Loucy (cell line): Measurements from ENCODE around the gene LRRC28.

ENCODE experiments used
- H2AFZ ChIP-seq: fragments of 200-600 bp; sonication (generic); 2 replicates; pipeline ENCODE4 v1.6.0; 2016; ENCODE audit warnings: antibody characterized with exemption, mild to moderate bottlenecking, low read length, moderate library complexity
- H3F3A ChIP-seq: fragments of 200-600 bp; 2 replicates; pipeline ENCODE4 v1.6.0; 2016; ENCODE audit warnings: antibody characterized with exemption, low read depth, mild to moderate bottlenecking
- H3K27me3 ChIP-seq: fragments of 200-600 bp; sonication (generic); 2 replicates; pipeline ENCODE4 v1.6.1; 2014; ENCODE audit warnings: low read length, mild to moderate bottlenecking; ENCODE audit not compliant: insufficient read depth, poor library complexity, severe bottlenecking
- H3K36me3 ChIP-seq: fragments of 200-600 bp; sonication (generic); 2 replicates; pipeline ENCODE4 v1.6.1; 2016; ENCODE audit warnings: low read length; ENCODE audit not compliant: insufficient read depth
- H3K4me1 ChIP-seq: fragments of 200-600 bp; sonication (generic); 2 replicates; pipeline ENCODE4 v1.5.1; 2014; ENCODE audit warnings: low read length, mild to moderate bottlenecking; ENCODE audit not compliant: insufficient read depth, poor library complexity, severe bottlenecking
- H3K4me2 ChIP-seq: fragments of 200-600 bp; sonication (generic); 2 replicates; pipeline ENCODE4 v1.6.0; 2014; ENCODE audit warnings: antibody characterized with exemption, low read length, low read depth, mild to moderate bottlenecking; ENCODE audit not compliant: poor library complexity, severe bottlenecking
- H3K4me3 ChIP-seq: fragments of 200-600 bp; sonication (generic); 2 replicates; pipeline ENCODE4 v1.5.1; 2014; ENCODE audit warnings: low read length, mild to moderate bottlenecking, mixed read lengths; ENCODE audit not compliant: poor library complexity, severe bottlenecking
- H3K79me2 ChIP-seq: fragments of 200-600 bp; sonication (generic); 2 replicates; pipeline ENCODE4 v1.6.1; 2014; ENCODE audit warnings: low read length; ENCODE audit not compliant: insufficient read depth
- H3K9ac ChIP-seq: fragments of 200-600 bp; sonication (generic); 2 replicates; pipeline ENCODE4 v1.6.0; 2014; ENCODE audit warnings: mild to moderate bottlenecking, low read depth, low read length, moderate library complexity; ENCODE audit not compliant: poor library complexity, severe bottlenecking
- H3K9me2 ChIP-seq: fragments of 200-600 bp; sonication (generic); replicated peaks from 2 replicates; pipeline ENCODE4 v1.6.1; 2016; ENCODE audit warnings: low read depth, low read length, mixed read lengths
- H3K9me3 ChIP-seq: fragments of 200-600 bp; sonication (generic); 2 replicates; pipeline ENCODE4 v1.6.1; 2014; ENCODE audit warnings: mild to moderate bottlenecking, antibody characterized with exemption, low read length, low read depth; ENCODE audit not compliant: insufficient read depth
- H4K20me1 ChIP-seq: fragments of 200-600 bp; sonication (generic); 2 replicates; pipeline ENCODE4 v1.6.0; 2014; ENCODE audit warnings: antibody characterized with exemption, low read length, mild to moderate bottlenecking; ENCODE audit not compliant: insufficient read depth, poor library complexity, severe bottlenecking
- EZH2phosphoT487 ChIP-seq: fragments of 200-600 bp; IDR thresholded peaks from 2 replicates; pipeline ENCODE4 v1.6.1; 2018; ENCODE audit warnings: antibody characterized with exemption, mild to moderate bottlenecking, moderate library complexity, borderline replicate concordance
- TF ChIP-seq, protein P1 (sequence below): fragments of 200-600 bp; sonication (generic); conservative IDR thresholded peaks from 2 replicates; pipeline ENCODE4 v1.5.1; 2014; ENCODE audit warnings: mild to moderate bottlenecking, antibody characterized with exemption, low read length

LRRC28 gene

DNA sequence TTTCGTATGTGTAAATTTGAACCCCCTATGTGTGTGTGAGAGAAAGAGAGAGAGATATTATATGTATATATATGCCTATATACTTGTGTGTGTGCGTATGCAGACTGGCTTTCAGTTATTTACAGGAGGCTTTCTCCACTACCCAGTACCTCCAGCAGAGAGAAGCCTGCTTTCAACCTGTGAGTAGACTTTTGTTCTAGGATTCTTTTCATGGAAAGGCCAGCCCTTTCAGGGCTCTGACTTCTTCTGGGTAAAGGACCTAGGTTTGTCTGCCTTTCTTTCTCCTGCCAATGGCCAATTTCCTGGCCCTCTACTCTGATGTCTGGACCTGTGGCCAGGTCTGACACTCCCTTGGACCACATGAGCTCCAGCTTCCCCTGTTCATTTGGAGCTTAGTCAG, 23.8 kb downstream of the LRRC28 start:
- Histone ChIP-seq H2AFZ (no peak overlapping the region), H3F3A (no peaks in the 10 kb centered on the region), H3K4me3 (no peak overlapping the region), H3K9me3 (no peaks in the 10 kb centered on the region), H3K9ac (no peak overlapping the region), H3K36me3 (no peaks in the 10 kb centered on the region), H3K4me2 (no peak overlapping the region), H3K79me2 (no peaks in the 10 kb centered on the region), H4K20me1 (no peaks in the 10 kb centered on the region), H3K4me1 (peaks cover 9% of the 10 kb centered on the region), H3K27me3 (no peaks in the 10 kb centered on the region), H3K9me2 (no peaks in the 10 kb centered on the region)
- TF ChIP-seq, protein P1, sequence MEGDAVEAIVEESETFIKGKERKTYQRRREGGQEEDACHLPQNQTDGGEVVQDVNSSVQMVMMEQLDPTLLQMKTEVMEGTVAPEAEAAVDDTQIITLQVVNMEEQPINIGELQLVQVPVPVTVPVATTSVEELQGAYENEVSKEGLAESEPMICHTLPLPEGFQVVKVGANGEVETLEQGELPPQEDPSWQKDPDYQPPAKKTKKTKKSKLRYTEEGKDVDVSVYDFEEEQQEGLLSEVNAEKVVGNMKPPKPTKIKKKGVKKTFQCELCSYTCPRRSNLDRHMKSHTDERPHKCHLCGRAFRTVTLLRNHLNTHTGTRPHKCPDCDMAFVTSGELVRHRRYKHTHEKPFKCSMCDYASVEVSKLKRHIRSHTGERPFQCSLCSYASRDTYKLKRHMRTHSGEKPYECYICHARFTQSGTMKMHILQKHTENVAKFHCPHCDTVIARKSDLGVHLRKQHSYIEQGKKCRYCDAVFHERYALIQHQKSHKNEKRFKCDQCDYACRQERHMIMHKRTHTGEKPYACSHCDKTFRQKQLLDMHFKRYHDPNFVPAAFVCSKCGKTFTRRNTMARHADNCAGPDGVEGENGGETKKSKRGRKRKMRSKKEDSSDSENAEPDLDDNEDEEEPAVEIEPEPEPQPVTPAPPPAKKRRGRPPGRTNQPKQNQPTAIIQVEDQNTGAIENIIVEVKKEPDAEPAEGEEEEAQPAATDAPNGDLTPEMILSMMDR, result no peak
- TF ChIP-seq EZH2phosphoT487, result no peak

DNA sequence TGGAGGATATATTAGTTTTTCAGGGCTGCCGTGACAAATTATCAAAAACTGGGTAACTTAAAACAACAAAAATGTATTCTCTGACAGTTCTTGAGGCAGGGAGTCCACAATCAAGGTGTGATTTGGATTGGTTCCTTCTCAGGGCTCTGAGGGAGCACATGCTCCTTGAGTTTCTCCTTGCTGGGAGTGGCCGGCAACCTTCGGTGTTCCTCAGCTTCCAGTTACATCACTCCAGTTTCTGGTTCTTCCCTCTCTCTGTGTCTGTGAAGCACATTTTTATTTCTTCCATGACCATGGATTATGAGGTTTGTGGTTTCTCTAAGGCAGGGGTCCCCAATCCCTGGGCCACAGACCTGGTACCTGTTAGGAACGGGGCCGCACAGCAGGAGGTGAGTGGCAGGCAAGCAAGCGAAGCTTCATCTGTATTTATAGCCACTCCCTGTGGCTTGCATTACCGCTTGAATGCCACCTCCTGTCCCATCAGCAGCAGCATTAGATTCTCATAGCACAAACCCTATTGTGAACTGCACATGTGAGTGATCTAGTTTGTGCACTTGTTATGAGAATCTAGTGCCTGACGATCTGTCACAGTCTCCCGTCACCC, 24.3 kb downstream of the LRRC28 start:
- no peak overlapping the region for H2AFZ ChIP-seq
- H3K4me3 ChIP-seq, result no peak overlapping the region
- no peaks in the 10 kb centered on the region for H4K20me1 ChIP-seq
- H3K4me1 ChIP-seq, result peaks cover 15% of the 10 kb centered on the region
- H3K79me2 ChIP-seq, result no peaks in the 10 kb centered on the region
- TF ChIP-seq EZH2phosphoT487, result no peak
- TF ChIP-seq, protein P1, result no peak
- no peaks in the 10 kb centered on the region for H3K36me3 ChIP-seq
- H3K27me3 ChIP-seq, result no peaks in the 10 kb centered on the region
- H3K9me2 ChIP-seq, result no peaks in the 10 kb centered on the region
- H3F3A ChIP-seq, result no peaks in the 10 kb centered on the region
- H3K4me2 ChIP-seq, result no peak overlapping the region
- no peaks in the 10 kb centered on the region for H3K9me3 ChIP-seq
- H3K9ac ChIP-seq, result no peak overlapping the region

DNA sequence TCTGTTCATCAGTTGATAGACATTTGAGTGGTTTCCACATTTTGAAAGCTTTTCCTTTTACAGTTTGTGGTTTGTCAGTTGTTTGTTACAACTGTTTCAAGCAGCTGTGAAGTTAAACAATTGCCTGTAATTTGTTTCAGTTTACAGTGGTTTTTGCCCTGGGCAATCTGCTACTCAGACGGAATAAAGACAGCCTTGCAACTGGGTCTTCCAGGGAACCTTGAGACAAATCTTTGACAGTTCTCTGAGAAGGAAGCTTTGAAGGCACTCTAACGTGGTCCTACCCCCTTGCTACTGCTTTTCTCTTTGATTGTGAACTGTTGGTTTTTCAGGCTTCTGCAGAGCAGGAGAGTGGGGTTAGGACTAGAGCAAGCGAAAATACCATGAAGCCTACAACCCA, 28.0 kb downstream of the LRRC28 start:
- peak overlapping the region; percentile 20 for H3K9ac ChIP-seq

More for the DNA sequence above, 28.0 kb downstream of the LRRC28 start:
- Histone ChIP-seq H3K4me2 (peak overlapping the region; percentile 34), H3K9me3 (no peaks in the 10 kb centered on the region), H3K27me3 (no peaks in the 10 kb centered on the region), H3K4me1 (peaks cover 23% of the 10 kb centered on the region), H3K4me3 (no peak overlapping the region), H2AFZ (no peak overlapping the region), H3K36me3 (no peaks in the 10 kb centered on the region), H3K9me2 (no peaks in the 10 kb centered on the region), H4K20me1 (no peaks in the 10 kb centered on the region), H3F3A (no peaks in the 10 kb centered on the region), H3K79me2 (no peaks in the 10 kb centered on the region)
- TF ChIP-seq, protein P1, result no peak
- no peak for TF ChIP-seq EZH2phosphoT487
